Osteoblast (primary cell): ENCODE data around the gene MNDA. TPM values are rescaled to one million over a fixed set of nuclear protein-coding genes. Genes with fewer than 3 reads are reported as not detected.

Experiments
- DNase-seq: peaks from one replicate; pipeline ENCODE4 v3.0.0; 2011; ENCODE audit warnings: low spot score, mixed read lengths; ENCODE audit not compliant: insufficient read length; ENCODE audit errors: missing footprints
- H2AFZ ChIP-seq: 2 replicates; pipeline ENCODE4 v1.6.0; 2011; ENCODE audit warnings: mild to moderate bottlenecking, low read length
- H3K27ac ChIP-seq: 2 replicates; pipeline ENCODE4 v1.5.1; 2011; ENCODE audit warnings: mild to moderate bottlenecking, low read depth, low read length, moderate library complexity
- H3K27me3 ChIP-seq: 2 replicates; pipeline ENCODE4 v1.6.0; 2012; ENCODE audit warnings: mild to moderate bottlenecking, control low read depth, inconsistent platforms, low read length, moderate library complexity; ENCODE audit not compliant: insufficient read depth
- H3K36me3 ChIP-seq: 2 replicates; pipeline ENCODE4 v1.5.1; 2011; ENCODE audit warnings: mild to moderate bottlenecking, low read length, control low read depth, moderate library complexity; ENCODE audit not compliant: insufficient read depth
- H3K4me1 ChIP-seq: 2 replicates; pipeline ENCODE4 v1.5.1; 2011; ENCODE audit warnings: mild to moderate bottlenecking, low read length, control low read depth, moderate library complexity; ENCODE audit not compliant: insufficient read depth
- H3K4me2 ChIP-seq: 2 replicates; pipeline ENCODE4 v1.6.0; 2011; ENCODE audit warnings: mild to moderate bottlenecking, low read length; ENCODE audit not compliant: insufficient read depth
- H3K4me3 ChIP-seq: fragments of 200-600 bp; sonication (generic); 3 replicates; pipeline ENCODE4 v1.5.1; 2012; ENCODE audit warnings: mild to moderate bottlenecking, low read length, inconsistent platforms; ENCODE audit not compliant: insufficient read depth
- H3K79me2 ChIP-seq: 2 replicates; pipeline ENCODE4 v1.6.0; 2012; ENCODE audit warnings: mild to moderate bottlenecking, low read length, control low read depth, inconsistent platforms; ENCODE audit not compliant: insufficient read depth
- H3K9me3 ChIP-seq: 2 replicates; pipeline ENCODE4 v1.5.1; 2011; ENCODE audit warnings: low read depth, low read length, control low read depth
- H4K20me1 ChIP-seq: 2 replicates; pipeline ENCODE4 v1.6.0; 2012; ENCODE audit warnings: mild to moderate bottlenecking, low read length, control low read depth; ENCODE audit not compliant: insufficient read depth
- CTCF ChIP-seq: IDR thresholded peaks from 2 replicates; pipeline ENCODE4 v1.5.1; 2011; ENCODE audit warnings: mild to moderate bottlenecking, low read depth, low read length, moderate library complexity; ENCODE audit errors: extremely low read depth
- small RNA-seq: library from RNA; depleted of rRNA; stranded (forward); fragments of <200 nt; gene quantifications from one replicate; pipeline ENCODE3, GENCODE V24; 2012
- total RNA-seq: library from RNA; depleted of rRNA; stranded (reverse); fragments of >200 nt; gene quantifications from 2 replicates; pipeline ENCODE4 v1.2.3, GENCODE V29; 2012

MNDA gene
- total RNA-seq, 1 donor = under 0.01 TPM

- no peaks in the 10 kb centered on the region for H3K9me3 ChIP-seq
- H2AFZ ChIP-seq = no peak overlapping the region
- no peaks in the 10 kb centered on the region for H3K4me1 ChIP-seq
- H3K4me3 ChIP-seq = no peak overlapping the region
- no peak for TF ChIP-seq CTCF
- H3K27me3 ChIP-seq = no peaks in the 10 kb centered on the region
- H3K79me2 ChIP-seq = no peaks in the 10 kb centered on the region
- no peak overlapping the region for H3K27ac ChIP-seq
- no peaks in the 10 kb centered on the region for H3K36me3 ChIP-seq
- DNase-seq = no peak
- H3K4me2 ChIP-seq = no peak overlapping the region
- no peaks in the 10 kb centered on the region for H4K20me1 ChIP-seq
Measured at GRCh38 chr1:158893654-158894053, 62.5 kb downstream of the MNDA start.

DNA sequence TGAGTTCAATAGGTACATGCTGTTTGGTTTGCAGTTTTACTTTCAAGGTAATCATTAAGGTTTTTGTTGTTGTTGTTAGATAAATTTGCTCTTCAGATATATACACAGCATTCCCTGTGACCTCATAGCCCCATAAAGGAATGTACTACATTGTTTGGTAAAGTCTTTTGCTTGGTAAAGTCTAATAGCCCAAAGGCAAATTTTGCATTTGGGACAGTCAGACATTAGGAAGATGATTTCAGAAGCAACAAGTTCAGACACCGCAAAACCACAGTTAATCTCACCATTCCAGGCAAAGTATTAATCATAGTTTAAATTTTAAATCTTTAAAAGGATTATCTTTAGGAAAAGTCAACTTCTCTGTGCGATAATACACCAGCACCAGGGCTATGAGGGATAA, 67.6 kb downstream of the MNDA start:
- H3K9me3 ChIP-seq = no peaks in the 10 kb centered on the region
- no peak overlapping the region for H3K27ac ChIP-seq
- no peaks in the 10 kb centered on the region for H3K27me3 ChIP-seq
- no peak overlapping the region for H3K4me3 ChIP-seq
- H3K36me3 ChIP-seq = no peaks in the 10 kb centered on the region
- no peak overlapping the region for H3K4me2 ChIP-seq
- TF ChIP-seq CTCF = no peak
- no peak overlapping the region for H2AFZ ChIP-seq
- no peaks in the 10 kb centered on the region for H3K4me1 ChIP-seq
- H4K20me1 ChIP-seq = no peaks in the 10 kb centered on the region
- DNase-seq = no peak
- no peaks in the 10 kb centered on the region for H3K79me2 ChIP-seq

Small RNAs within 50 kb of the gene (small RNA-seq; reads per million reads assigned to genes)
- not detected for gene OR2AQ1P

Other genes with a start within 250 kb of the MNDA start
- not detected in 2 replicates for gene OR10Z1, start 226.1 kb upstream of the MNDA start, total RNA-seq
- under 0.01 TPM in 2 replicates for gene SPTA1, start 144.6 kb upstream of the MNDA start, total RNA-seq
- gene OR6K2, start 130.7 kb upstream of the MNDA start, total RNA-seq = not detected in 2 replicates
- not detected in 2 replicates for gene OR6K3, start 110.6 kb upstream of the MNDA start, total RNA-seq
- gene OR6K6, start 76.6 kb upstream of the MNDA start, total RNA-seq = not detected in 2 replicates
- gene OR6N1, start 59.2 kb upstream of the MNDA start, total RNA-seq = not detected in 2 replicates
- not detected in 2 replicates for gene OR6N2, start 50.1 kb upstream of the MNDA start, total RNA-seq
- not detected in 2 replicates for gene PYHIN1, start 100.2 kb downstream of the MNDA start, total RNA-seq
- gene IFI16, start 178.6 kb downstream of the MNDA start, total RNA-seq = 129 and 171 TPM in 2 replicates
- gene AIM2, start 245.4 kb downstream of the MNDA start, total RNA-seq = 0.59 and 0.72 TPM in 2 replicates